Fibroblast of lung (primary cell): ENCODE results near the gene CD320.

ENCODE experiments used
- EZH2 ChIP-seq: IDR thresholded peaks from 2 replicates; pipeline ENCODE4 v1.5.1; 2012; ENCODE audit warnings: low read length, control low read depth, mild to moderate bottlenecking; ENCODE audit errors: missing control alignments
- TF ChIP-seq, protein P1 (sequence below), 2 donors: IDR thresholded peaks in 1 of 2; conservative IDR thresholded peaks in 1 of 2; 1 replicate in 1 of 2; 2 replicates in 1 of 2; pipeline ENCODE4 v1.5.1; 2011 to 2012; ENCODE audit warnings: low read length in 2 of 2, control low read depth in 1 of 2, inconsistent platforms in 1 of 2, low read depth in 1 of 2, mild to moderate bottlenecking in 1 of 2

DNA sequence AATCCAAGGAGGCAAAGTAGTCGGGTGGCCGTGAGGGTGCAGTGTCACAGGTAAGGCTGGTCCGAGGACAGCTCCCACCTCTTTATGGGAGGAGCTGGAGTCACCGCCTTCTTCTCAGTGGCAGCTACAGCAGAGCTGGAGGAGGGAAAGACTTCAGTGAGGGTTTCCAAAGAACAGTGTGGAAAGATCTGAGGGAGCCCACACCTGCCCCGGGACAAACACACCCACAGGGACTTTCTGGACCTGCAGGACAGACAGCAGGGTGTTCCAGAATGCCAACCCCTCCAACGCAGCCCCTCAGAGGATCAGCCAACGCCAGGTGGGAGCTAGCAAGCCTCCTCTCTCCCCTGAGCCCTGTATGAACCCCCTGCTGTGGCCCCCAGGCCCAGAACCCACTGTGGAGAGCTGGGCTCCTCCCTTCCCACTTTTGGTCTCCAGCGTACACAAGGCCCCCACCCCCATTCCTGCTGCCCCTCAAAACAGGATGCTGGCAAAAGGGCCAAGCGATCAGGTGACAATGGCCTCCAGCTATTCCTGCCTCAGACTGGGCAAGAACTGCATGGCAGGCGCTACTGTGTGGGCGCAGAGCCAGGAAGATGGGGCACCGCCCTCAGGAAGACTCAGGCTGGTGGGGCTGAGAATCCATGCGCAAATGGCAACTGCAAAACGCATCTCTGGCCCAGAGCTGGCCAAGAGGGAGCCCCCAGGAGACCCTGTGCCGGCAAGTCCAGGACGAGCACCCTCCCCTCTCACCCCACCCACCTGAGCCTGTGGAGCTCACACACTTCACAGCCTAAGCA, 3.5 kb upstream of the CD320 start:
- TF ChIP-seq, protein P1, sequence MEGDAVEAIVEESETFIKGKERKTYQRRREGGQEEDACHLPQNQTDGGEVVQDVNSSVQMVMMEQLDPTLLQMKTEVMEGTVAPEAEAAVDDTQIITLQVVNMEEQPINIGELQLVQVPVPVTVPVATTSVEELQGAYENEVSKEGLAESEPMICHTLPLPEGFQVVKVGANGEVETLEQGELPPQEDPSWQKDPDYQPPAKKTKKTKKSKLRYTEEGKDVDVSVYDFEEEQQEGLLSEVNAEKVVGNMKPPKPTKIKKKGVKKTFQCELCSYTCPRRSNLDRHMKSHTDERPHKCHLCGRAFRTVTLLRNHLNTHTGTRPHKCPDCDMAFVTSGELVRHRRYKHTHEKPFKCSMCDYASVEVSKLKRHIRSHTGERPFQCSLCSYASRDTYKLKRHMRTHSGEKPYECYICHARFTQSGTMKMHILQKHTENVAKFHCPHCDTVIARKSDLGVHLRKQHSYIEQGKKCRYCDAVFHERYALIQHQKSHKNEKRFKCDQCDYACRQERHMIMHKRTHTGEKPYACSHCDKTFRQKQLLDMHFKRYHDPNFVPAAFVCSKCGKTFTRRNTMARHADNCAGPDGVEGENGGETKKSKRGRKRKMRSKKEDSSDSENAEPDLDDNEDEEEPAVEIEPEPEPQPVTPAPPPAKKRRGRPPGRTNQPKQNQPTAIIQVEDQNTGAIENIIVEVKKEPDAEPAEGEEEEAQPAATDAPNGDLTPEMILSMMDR (conservative IDR thresholded peaks at IDR 0.05 in 1 of 2, IDR thresholded peaks at IDR 0.05 in 1 of 2; ENCODE audit: low read depth in 1 of 2, low read length in 2 of 2) = no peak
- no peak for TF ChIP-seq EZH2
